Breast epithelium (tissue), 4 donors: Measurements from ENCODE around the gene EHD4. TPM values are rescaled to one million over a fixed set of nuclear protein-coding genes. Genes with fewer than 3 reads are reported as not detected.

ENCODE experiments used
- DNase-seq, 2 donors: peaks; one replicate each; pipeline ENCODE4 v3.0.0-alpha.2; 2019; ENCODE audit warnings: low spot score in 2 of 2
- H3K27ac ChIP-seq, 2 donors: fragments of 200-600 bp; sonication (generic) in 1 of 2; one replicate each; pipeline ENCODE4 v1.5.1; 2016 to 2019; ENCODE audit warnings: mild to moderate bottlenecking in 1 of 2
- H3K27me3 ChIP-seq, 2 donors: fragments of 200-600 bp; sonication (generic) in 1 of 2; one replicate each; pipeline versions ENCODE4 v1.5.1 to v1.6.0; 2017 to 2019; ENCODE audit warnings: control low read depth in 1 of 2, mild to moderate bottlenecking in 1 of 2
- H3K36me3 ChIP-seq: fragments of 200-600 bp; one replicate; pipeline ENCODE4 v1.5.1; 2019
- H3K4me1 ChIP-seq, 2 donors: fragments of 200-600 bp; sonication (generic); one replicate each; pipeline ENCODE4 v1.5.1; 2016 to 2019; ENCODE audit warnings: control low read depth in 1 of 2
- H3K4me3 ChIP-seq, 3 donors: fragments of 200-600 bp; sonication (generic); 1 replicate in 2 of 3; 2 replicates in 1 of 3; pipeline ENCODE4 v1.5.1; 2016 to 2019; ENCODE audit warnings: mild to moderate bottlenecking in 3 of 3, moderate library complexity in 2 of 3
- H3K9me3 ChIP-seq, 2 donors: fragments of 200-600 bp; sonication (generic) in 1 of 2; one replicate each; pipeline ENCODE4 v1.5.1; 2016 to 2019; ENCODE audit warnings: control low read depth in 1 of 2
- CTCF ChIP-seq, 3 donors: fragments of 450-650 bp; IDR thresholded peaks; one replicate each; pipeline ENCODE4 v1.5.1; 2016 to 2017; ENCODE audit warnings: antibody characterized with exemption in 3 of 3, mild to moderate bottlenecking in 3 of 3, moderate library complexity in 3 of 3
- POLR2A ChIP-seq: fragments of 450-650 bp; IDR thresholded peaks from one replicate; pipeline ENCODE4 v1.6.1; 2016; ENCODE audit warnings: antibody characterized with exemption, mild to moderate bottlenecking, moderate library complexity
- POLR2AphosphoS5 ChIP-seq, 3 donors: sonication (generic); formaldehyde crosslinking; IDR thresholded peaks; one replicate each; pipeline ENCODE4 v1.6.1; 2017; ENCODE audit warnings: antibody characterized with exemption in 3 of 3
- intact Hi-C: fragments of 100-400 bp; cut with DNase I; formaldehyde crosslinking; loops from one replicate; pipeline ENCODE4 v1.15.1; 2023; ENCODE audit warnings: low total_unique reads
- total RNA-seq, 3 donors: library from RNA; depleted of rRNA; stranded (reverse); fragments of >200 nt; gene quantifications; one replicate each; pipeline ENCODE4 v1.1.0, GENCODE V29; 2016

EHD4 gene
- total RNA-seq, 3 donors from 2014 or later = 30.2 to 30.5 (median 30.4) TPM

GRCh38 chr15:41869770-41870688 lies 102.3 kb downstream of the EHD4 start:
- no peak overlapping the region for H3K4me3 ChIP-seq
- H3K27me3 ChIP-seq = no peaks in the 10 kb centered on the region
- no peaks in the 10 kb centered on the region for H3K4me1 ChIP-seq
- no peak for DNase-seq
- no peaks in the 10 kb centered on the region for H3K36me3 ChIP-seq
- intact Hi-C loops = no loop called here
- no peak overlapping the region for H3K27ac ChIP-seq
- no peaks in the 10 kb centered on the region for H3K9me3 ChIP-seq
- no peak for TF ChIP-seq CTCF (IDR thresholded peaks at IDR 0.05)
- no peak for TF ChIP-seq POLR2A
- no peak for TF ChIP-seq POLR2AphosphoS5 (IDR thresholded peaks at IDR 0.05)

DNA sequence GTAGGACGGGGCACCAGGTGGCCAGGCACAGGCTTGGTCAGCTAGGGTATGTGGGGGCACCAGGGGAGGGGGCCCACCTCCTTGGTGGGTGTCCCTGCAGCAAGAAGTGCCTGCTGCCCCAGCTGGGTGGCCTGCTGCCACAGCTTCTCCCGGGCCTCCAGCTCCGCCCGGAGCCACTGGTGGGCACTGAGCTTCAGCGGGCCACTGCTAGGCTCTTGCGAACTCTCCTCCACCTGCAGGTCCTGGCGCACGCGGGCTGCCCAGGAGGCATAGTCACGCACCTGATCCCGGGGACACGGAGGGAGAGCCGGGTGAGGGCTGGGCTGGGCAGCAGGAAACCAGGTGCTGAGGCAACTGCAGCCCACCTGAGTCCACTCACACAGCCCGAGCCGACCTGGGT lies 104.0 kb downstream of the EHD4 start:
- intact Hi-C loops = no loop called here
- no peak for DNase-seq
- Histone ChIP-seq H3K27me3 (no peaks in the 10 kb centered on the region), H3K36me3 (no peaks in the 10 kb centered on the region), H3K9me3 (no peaks in the 10 kb centered on the region), H3K4me1 (no peaks in the 10 kb centered on the region), H3K27ac (no peak overlapping the region), H3K4me3 (no peak overlapping the region)
- no peak for TF ChIP-seq POLR2A
- no peak for TF ChIP-seq CTCF (IDR thresholded peaks at IDR 0.05)
- no peak for TF ChIP-seq POLR2AphosphoS5 (IDR thresholded peaks at IDR 0.05)

- no peak for DNase-seq
- no peaks in the 10 kb centered on the region for H3K4me1 ChIP-seq
- H3K9me3 ChIP-seq = no peaks in the 10 kb centered on the region
- no peak for TF ChIP-seq POLR2AphosphoS5 (IDR thresholded peaks at IDR 0.05)
- TF ChIP-seq CTCF (IDR thresholded peaks at IDR 0.05) = no peak
- no peak for TF ChIP-seq POLR2A
- intact Hi-C loops = no loop called here
- H3K36me3 ChIP-seq = no peaks in the 10 kb centered on the region
- no peak overlapping the region for H3K27ac ChIP-seq
- H3K4me3 ChIP-seq = no peak overlapping the region
- no peaks in the 10 kb centered on the region for H3K27me3 ChIP-seq
These were observed 105.3 kb downstream of the EHD4 start for GRCh38 chr15:41866872-41867579.

- Histone ChIP-seq H3K4me1 (no peaks in the 10 kb centered on the region), H3K4me3 (no peak overlapping the region), H3K9me3 (no peaks in the 10 kb centered on the region), H3K36me3 (no peaks in the 10 kb centered on the region), H3K27ac (no peak overlapping the region), H3K27me3 (no peaks in the 10 kb centered on the region)
- intact Hi-C loops = no loop called here
- DNase-seq = no peak
- TF ChIP-seq POLR2A (no peak), CTCF (IDR thresholded peaks at IDR 0.05) (no peak), POLR2AphosphoS5 (IDR thresholded peaks at IDR 0.05) (no peak)
These were observed 106.1 kb downstream of the EHD4 start for GRCh38 chr15:41866263-41866703.
